Measurements from ENCODE around the gene ACIN1. TPM values are rescaled to one million over a fixed set of nuclear protein-coding genes. Genes with fewer than 3 reads are reported as not detected.

The ACIN1 gene
- total and polyA plus RNA-seq, 9 of the 15 experiments (the other 6 are each of a cell fraction or from before 2014, with no cell fraction given) = 5.0 to 196 (median 129) TPM

GRCh38 chr14:23055621-23056144, 39.3 kb downstream of the ACIN1 start (continued):
- TF ChIP-seq REST (IDR thresholded peaks at IDR 0.05; ENCODE audit: borderline replicate concordance) (peak; percentile 4; the same call in 1 of the 2 replicates), REST (CRISPR knock-in tag; IDR thresholded peaks at IDR 0.05; ENCODE audit: low read depth) (no peak)

Data from K562 (cell line).